Sigmoid colon (tissue), 7 donors: ENCODE results near the gene LDHA. TPM values are rescaled to one million over a fixed set of nuclear protein-coding genes. Genes with fewer than 3 reads are reported as not detected.
A peak's percentile ranks its signal among the peaks of the same experiment; 100 is the strongest.
"Not testable (repeated sequence)": the region's sequence is repeated elsewhere in the genome, so short reads cannot be mapped to it uniquely, and the experiment has no call there.

Experiments used
- DNase-seq: peaks from one replicate; pipeline ENCODE4 v3.0.0-alpha.2; 2019
- H3K27ac ChIP-seq, 4 donors: fragments of 200-600 bp; sonication (generic); one replicate each; pipeline ENCODE4 v1.5.1; 2016 to 2019; ENCODE audit warnings: mild to moderate bottlenecking in 1 of 4
- H3K27me3 ChIP-seq, 3 donors: fragments of 200-600 bp; sonication (generic); one replicate each; pipeline ENCODE4 v1.5.1; 2019; ENCODE audit warnings: mild to moderate bottlenecking in 1 of 3
- H3K36me3 ChIP-seq, 4 donors: fragments of 200-600 bp; sonication (generic); one replicate each; pipeline ENCODE4 v1.5.1; 2016 to 2019
- H3K4me1 ChIP-seq, 4 donors: fragments of 200-600 bp; sonication (generic); one replicate each; pipeline ENCODE4 v1.5.1; 2017 to 2019
- H3K4me3 ChIP-seq, 4 donors: fragments of 200-600 bp; sonication (generic); one replicate each; pipeline ENCODE4 v1.5.1; 2017 to 2019; ENCODE audit warnings: mild to moderate bottlenecking in 2 of 4, moderate library complexity in 1 of 4
- H3K9me3 ChIP-seq, 4 donors: fragments of 200-600 bp in 3 of 4; sonication (generic) in 3 of 4; one replicate each; pipeline versions ENCODE4 v1.5.1 to v1.6.1; 2013 to 2019
- CTCF ChIP-seq, 4 experiments: fragments of 450-650 bp in 3 of 4; fragments of 200-600 bp in 1 of 4; IDR thresholded peaks; one replicate each; pipeline ENCODE4 v1.5.1; 2016 to 2019; ENCODE audit warnings: antibody characterized with exemption in 4 of 4, mild to moderate bottlenecking in 3 of 4, moderate library complexity in 2 of 4
- EP300 ChIP-seq, 4 donors: sonication (generic); formaldehyde crosslinking; IDR thresholded peaks; one replicate each; pipeline ENCODE4 v1.6.1; 2017; ENCODE audit warnings: antibody characterized with exemption in 4 of 4
- POLR2A ChIP-seq, 2 donors: fragments of 450-650 bp; IDR thresholded peaks; one replicate each; pipeline ENCODE4 v1.6.1; 2016; ENCODE audit warnings: antibody characterized with exemption in 2 of 2, mild to moderate bottlenecking in 2 of 2, moderate library complexity in 2 of 2
- POLR2AphosphoS5 ChIP-seq, 4 donors: sonication (generic); formaldehyde crosslinking; IDR thresholded peaks; one replicate each; pipeline ENCODE4 v1.6.1; 2017; ENCODE audit warnings: antibody characterized with exemption in 4 of 4
- WGBS, 2 donors: extraction: QIAGEN DNeasy Blood & Tissue Kit; methylation state at CpG; one replicate each; pipeline ENCODE4 v1.1.7; 2013; 5-methylcytosine and 5-hydroxymethylcytosine counted together
- intact Hi-C: fragments of 100-400 bp; cut with DNase I; formaldehyde crosslinking; loops from one replicate; pipeline ENCODE4 v1.15.1; 2023
- polyA plus RNA-seq, 3 donors: library from polyadenylated mRNA; stranded (reverse); fragments of 200-250 nt; gene quantifications; one replicate each; pipeline ENCODE4 v1.2.3, GENCODE V29; 2013
- total RNA-seq, 4 donors: library from RNA; depleted of rRNA; stranded (reverse); fragments of >200 nt; gene quantifications; one replicate each; pipeline ENCODE4 v1.1.0, GENCODE V29; 2016
- donor health status: healthy with polysubstance abuse.
- donor health status: Bipolar disorder and iron deficiency.
- donor health status: healthy.

The LDHA gene
- total and polyA plus RNA-seq, 7 donors, result 326 to 668 (median 503) TPM

- Histone ChIP-seq H3K4me3 (peak overlapping the region; percentile 72 to 98 (median 93)), H3K9me3 (no peaks in the 10 kb centered on the region), H3K27me3 (no peaks in the 10 kb centered on the region), H3K4me1 (peaks cover 0 to 28% (median 19%) of the 10 kb centered on the region in 4 donors), H3K27ac (peak overlapping the region; percentile 98 to 100 (median 99)), H3K36me3 (peaks cover 18 to 41% (median 36%) of the 10 kb centered on the region in 4 donors)
- intact Hi-C loops, result loop anchor here (1.0 to 5.0 kb wide), 7 partner anchors 12 to 1319 kb away; partner anchors contain the start of genes GTF2H1, HPS5, RPS13 and SPTY2D1
- DNase-seq, result peak; percentile 99
- 0% methylated on average over 46 of the region's 46 CpGs for WGBS, 2 donors
- TF ChIP-seq CTCF (IDR thresholded peaks at IDR 0.05) (no peak), EP300 (IDR thresholded peaks at IDR 0.05) (peak in 2 of 4 donors; percentile 36 to 65), POLR2A (IDR thresholded peaks at IDR 0.05) (peak; percentile 74 to 80), POLR2AphosphoS5 (IDR thresholded peaks at IDR 0.05) (peak; percentile 69 to 92 (median 86))
These were observed 1.6 kb downstream of the LDHA start for GRCh38 chr11:18395735-18396504.

- 96 to 98% methylated on average over 3 of the region's 3 CpGs for WGBS, 2 donors
- H3K36me3 ChIP-seq, result peaks cover 29 to 61% (median 50%) of the 10 kb centered on the region in 4 donors
- TF ChIP-seq POLR2AphosphoS5 (IDR thresholded peaks at IDR 0.05), result no peak
- no peaks in the 10 kb centered on the region for H3K9me3 ChIP-seq
- H3K27ac ChIP-seq, result no peak overlapping the region
- intact Hi-C loops, result loop anchor here (5.0 kb wide), 4 partner anchors 129 to 1321 kb away; partner anchors contain the start of genes RPS13, TMEM86A, TSG101 and UEVLD
- peaks cover 0 to 28% (median 19%) of the 10 kb centered on the region in 4 donors for H3K4me1 ChIP-seq
- H3K27me3 ChIP-seq, result no peaks in the 10 kb centered on the region
- no peak for DNase-seq
- H3K4me3 ChIP-seq, result no peak overlapping the region
These were observed 3.6 kb downstream of the LDHA start for GRCh38 chr11:18397921-18398320.

GRCh38 chr11:18401077-18401476 lies 6.7 kb downstream of the LDHA start:
- H3K9me3 ChIP-seq, H3K27me3 ChIP-seq, intact Hi-C loops, H3K27ac ChIP-seq, DNase-seq, H3K4me3 ChIP-seq: not testable (repeated sequence)
- Histone ChIP-seq H3K4me1 (peaks cover 0 to 17% (median 8%) of the 10 kb centered on the region in 4 donors), H3K36me3 (peaks cover 43 to 93% (median 81%) of the 10 kb centered on the region in 4 donors)
- 94 to 97% methylated on average over 9 of the region's 9 CpGs for WGBS, 2 donors

- H3K4me3 ChIP-seq, result no peak overlapping the region
- TF ChIP-seq POLR2AphosphoS5 (IDR thresholded peaks at IDR 0.05) (no peak), EP300 (IDR thresholded peaks at IDR 0.05) (no peak)
- no peaks in the 10 kb centered on the region for H3K9me3 ChIP-seq
- H3K27me3 ChIP-seq, result no peaks in the 10 kb centered on the region
- WGBS, 2 donors, result 95 to 97% methylated on average over 4 of the region's 4 CpGs
- H3K27ac ChIP-seq, result no peak overlapping the region
- H3K36me3 ChIP-seq, result peaks cover 40 to 100% (median 80%) of the 10 kb centered on the region in 4 donors
- DNase-seq, result no peak
- H3K4me1 ChIP-seq, result peaks cover 0 to 10% (median 2%) of the 10 kb centered on the region in 4 donors
- intact Hi-C loops, result no loop called here
These were observed 9.7 kb downstream of the LDHA start for GRCh38 chr11:18404062-18404461.

GRCh38 chr11:18407400-18407799 lies 13.0 kb downstream of the LDHA start:
- DNase-seq, H3K27me3 ChIP-seq, intact Hi-C loops, H3K9me3 ChIP-seq, H3K4me3 ChIP-seq: not testable (repeated sequence)
- Histone ChIP-seq H3K36me3 (peaks cover 24 to 68% (median 55%) of the 10 kb centered on the region in 4 donors), H3K4me1 (peaks cover 0 to 10% (median 7%) of the 10 kb centered on the region in 4 donors), H3K27ac (peak overlapping the region in 1 of 4 donors; percentile 25)
- peak in 3 of 4 donors; percentile 18 to 32 (median 32) for TF ChIP-seq POLR2AphosphoS5 (IDR thresholded peaks at IDR 0.05)
- WGBS, 2 donors, result 15 to 59% methylated on average over 3 of the region's 3 CpGs

- no peak for DNase-seq
- Histone ChIP-seq H3K27me3 (no peaks in the 10 kb centered on the region), H3K4me1 (peaks cover 0 to 10% (median 7%) of the 10 kb centered on the region in 4 donors), H3K4me3 (no peak overlapping the region), H3K27ac (no peak overlapping the region), H3K9me3 (no peaks in the 10 kb centered on the region), H3K36me3 (peaks cover 21 to 55% (median 42%) of the 10 kb centered on the region in 4 donors)
- intact Hi-C loops, result no loop called here
- TF ChIP-seq POLR2A (IDR thresholded peaks at IDR 0.05) (no peak), EP300 (IDR thresholded peaks at IDR 0.05) (no peak), CTCF (IDR thresholded peaks at IDR 0.05) (no peak), POLR2AphosphoS5 (IDR thresholded peaks at IDR 0.05) (peak in 2 of 4 donors; percentile 18 to 20)
- WGBS, 2 donors, result 94 to 96% methylated on average over 9 of the region's 9 CpGs
These were observed 14.4 kb downstream of the LDHA start for GRCh38 chr11:18408558-18409291.
